ENCODE results near the gene VEGFC. TPM values are rescaled to one million over a fixed set of nuclear protein-coding genes. Genes with fewer than 3 reads are reported as not detected.
A peak's percentile ranks its signal among the peaks of the same experiment; 100 is the strongest.

The VEGFC gene
- total and polyA plus RNA-seq, 7 experiments from 2014 or later: not detected

DNA sequence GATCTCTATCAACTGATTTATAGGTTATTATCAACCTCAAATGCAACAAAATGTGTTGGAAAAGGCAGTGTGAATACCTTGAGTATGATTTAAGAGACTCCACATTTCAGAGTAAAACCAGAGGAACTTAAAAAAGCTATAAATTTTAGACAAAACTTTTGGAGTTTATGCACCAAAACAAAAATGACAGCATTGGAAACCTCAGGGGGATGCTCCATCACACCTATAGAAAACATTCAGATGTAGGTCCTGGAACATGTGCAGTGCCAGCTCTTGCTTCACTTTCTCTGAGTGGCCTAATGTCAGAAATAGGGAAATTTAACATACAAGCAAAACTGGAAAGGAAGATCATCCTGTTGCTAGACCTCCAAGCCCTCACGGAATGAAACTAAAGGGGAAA lies 5.8 kb upstream of the VEGFC start:
- intact Hi-C loops (cut with micrococcal nuclease): no loop called here

DNA sequence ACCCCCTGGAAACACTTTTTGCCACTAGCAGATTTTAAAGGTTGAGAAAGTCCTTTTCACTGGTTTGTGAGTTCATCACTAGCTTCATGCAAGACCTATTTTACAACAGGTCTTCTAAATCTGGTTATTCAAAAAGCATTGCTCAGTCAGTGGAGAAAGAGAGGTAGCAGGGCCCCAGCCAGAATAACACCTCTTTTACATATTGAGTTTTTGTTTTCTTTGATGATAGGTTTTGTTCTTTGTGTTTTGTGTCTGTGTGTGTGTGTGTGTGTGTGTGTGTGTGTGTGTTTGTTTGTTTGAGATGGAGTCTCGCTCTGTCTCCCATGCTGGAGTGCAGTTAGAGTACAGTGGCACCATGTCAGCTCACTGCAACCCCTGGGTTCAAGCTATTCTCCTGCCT lies 2.7 kb upstream of the VEGFC start:
- Histone ChIP-seq H3K4me1 (ENCODE audit: control insufficient read depth in 2 of 2, insufficient read depth in 2 of 2, low read length in 2 of 2) (no peaks in the 10 kb centered on the region), H3K4me3 (ENCODE audit: low read length) (no peak overlapping the region), H3K27me3 (ENCODE audit: control insufficient read depth in 2 of 2, insufficient read depth in 2 of 2, low read length in 2 of 2) (peaks cover 0 to 5% of the 10 kb centered on the region in 2 donors), H3K9me3 (ENCODE audit: control insufficient read depth in 2 of 3, low read length in 3 of 3) (no peaks in the 10 kb centered on the region), H3K36me3 (ENCODE audit: control insufficient read depth in 2 of 3, insufficient read depth in 3 of 3, low read length in 3 of 3) (no peaks in the 10 kb centered on the region), H3K27ac (ENCODE audit: low read depth, low read length) (no peak overlapping the region)
- Mint-ChIP-seq H3K27me3 (peaks cover 37 to 47% (median 44%) of the 10 kb centered on the region in 5 donors), H3K4me1 (peaks cover 0 to 20% (median 10%) of the 10 kb centered on the region in 7 donors), H3K27ac (no peak overlapping the region), H3K9me3 (peaks cover 0 to 12% (median 6%) of the 10 kb centered on the region in 11 donors), H3K36me3 (peaks cover 0 to 4% (median 0%) of the 10 kb centered on the region in 5 donors), H3K4me3 (no peak overlapping the region)
- ChIA-PET POLR2A (no interaction called here), CTCF (no interaction called here)
- ATAC-seq (no peak), DNase-seq (no peak)
- intact Hi-C loops (cut with micrococcal nuclease): no loop called here

More for the DNA sequence above, 5.8 kb upstream of the VEGFC start:
- Mint-ChIP-seq H3K4me1 (peaks cover 0 to 7% (median under 1%) of the 10 kb centered on the region in 7 donors), H3K27me3 (peaks cover 20 to 28% (median 22%) of the 10 kb centered on the region in 5 donors), H3K4me3 (no peak overlapping the region), H3K27ac (no peak overlapping the region), H3K9me3 (peaks cover 0 to 12% (median 4%) of the 10 kb centered on the region in 11 donors), H3K36me3 (peaks cover 0 to 4% (median 0%) of the 10 kb centered on the region in 5 donors)
- Histone ChIP-seq H3K9me3 (ENCODE audit: control insufficient read depth in 2 of 3, low read length in 3 of 3) (no peaks in the 10 kb centered on the region), H3K27me3 (ENCODE audit: control insufficient read depth in 2 of 2, insufficient read depth in 2 of 2, low read length in 2 of 2) (no peaks in the 10 kb centered on the region), H3K36me3 (ENCODE audit: control insufficient read depth in 2 of 3, insufficient read depth in 3 of 3, low read length in 3 of 3) (no peaks in the 10 kb centered on the region), H3K4me3 (ENCODE audit: low read length) (no peak overlapping the region), H3K27ac (ENCODE audit: low read depth, low read length) (no peak overlapping the region), H3K4me1 (ENCODE audit: control insufficient read depth in 2 of 2, insufficient read depth in 2 of 2, low read length in 2 of 2) (no peaks in the 10 kb centered on the region)
- DNase-seq (no peak), ATAC-seq (no peak)
- ChIA-PET CTCF (no interaction called here), POLR2A (no interaction called here)

DNA sequence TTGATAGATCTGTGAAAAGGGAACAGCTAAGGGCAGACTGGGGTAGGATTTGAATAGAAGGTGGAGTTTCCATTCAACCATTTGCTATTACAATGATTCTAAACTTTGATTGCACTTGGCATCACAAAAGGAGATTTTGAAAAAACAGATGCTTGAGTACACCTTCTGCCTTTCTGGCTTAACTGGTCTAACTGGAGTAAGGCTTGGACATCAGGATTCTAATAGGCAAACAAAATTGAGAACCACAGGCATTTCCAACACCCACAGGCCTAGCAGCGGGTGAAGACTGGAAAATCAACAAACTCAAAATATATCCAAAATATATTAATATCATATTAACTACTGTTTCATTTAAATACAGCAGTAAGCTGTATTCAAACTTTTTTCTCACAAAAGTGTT lies 1.9 kb upstream of the VEGFC start:
- Histone ChIP-seq H3K27me3 (ENCODE audit: control insufficient read depth in 2 of 2, insufficient read depth in 2 of 2, low read length in 2 of 2) (peaks cover 0 to 5% of the 10 kb centered on the region in 2 donors), H3K4me3 (ENCODE audit: low read length) (no peak overlapping the region), H3K9me3 (ENCODE audit: control insufficient read depth in 2 of 3, low read length in 3 of 3) (no peaks in the 10 kb centered on the region), H3K27ac (ENCODE audit: low read depth, low read length) (no peak overlapping the region), H3K4me1 (ENCODE audit: control insufficient read depth in 2 of 2, insufficient read depth in 2 of 2, low read length in 2 of 2) (no peaks in the 10 kb centered on the region), H3K36me3 (ENCODE audit: control insufficient read depth in 2 of 3, insufficient read depth in 3 of 3, low read length in 3 of 3) (no peaks in the 10 kb centered on the region)
- ATAC-seq: no peak
- Mint-ChIP-seq H3K9me3 (peaks cover 0 to 14% (median 6%) of the 10 kb centered on the region in 11 donors), H3K4me1 (peaks cover 0 to 20% (median 10%) of the 10 kb centered on the region in 7 donors), H3K4me3 (no peak overlapping the region), H3K36me3 (peaks cover 0 to 4% (median 0%) of the 10 kb centered on the region in 5 donors), H3K27ac (no peak overlapping the region), H3K27me3 (peaks cover 45 to 54% (median 48%) of the 10 kb centered on the region in 5 donors)
- intact Hi-C loops (cut with micrococcal nuclease): no loop called here
- DNase-seq: no peak
- ChIA-PET POLR2A (no interaction called here), CTCF (no interaction called here)

DNA sequence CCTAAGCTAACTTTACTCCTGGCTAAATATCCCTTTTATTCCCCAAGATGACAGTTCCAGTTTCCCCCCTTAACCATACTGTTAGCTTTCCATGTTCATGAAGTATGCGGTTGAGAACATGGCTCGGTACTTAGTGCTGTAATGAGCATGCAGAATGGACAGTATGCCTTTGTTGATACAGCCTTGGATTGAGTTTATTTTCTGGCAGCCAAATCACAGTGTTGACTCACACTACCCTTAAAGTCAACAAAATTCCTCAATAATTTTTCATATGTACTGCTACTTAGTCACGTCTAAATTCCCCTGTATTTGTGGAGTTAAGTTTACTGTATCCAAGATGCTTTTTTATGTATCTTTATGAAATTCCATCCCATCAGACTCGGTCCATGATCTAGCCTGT lies 1.4 kb upstream of the VEGFC start:
- H3K4me3 Mint-ChIP-seq: peak overlapping the region in 4 of 10 donors; percentile 50 to 73 (median 56)
- H3K36me3 Mint-ChIP-seq: peaks cover 0 to 4% (median 0%) of the 10 kb centered on the region in 5 donors
- Histone ChIP-seq H3K4me3 (ENCODE audit: low read length) (no peak overlapping the region), H3K36me3 (ENCODE audit: control insufficient read depth in 2 of 3, insufficient read depth in 3 of 3, low read length in 3 of 3) (no peaks in the 10 kb centered on the region), H3K4me1 (ENCODE audit: control insufficient read depth in 2 of 2, insufficient read depth in 2 of 2, low read length in 2 of 2) (no peaks in the 10 kb centered on the region), H3K27me3 (ENCODE audit: control insufficient read depth in 2 of 2, insufficient read depth in 2 of 2, low read length in 2 of 2) (peaks cover 0 to 5% of the 10 kb centered on the region in 2 donors), H3K9me3 (ENCODE audit: control insufficient read depth in 2 of 3, low read length in 3 of 3) (no peaks in the 10 kb centered on the region), H3K27ac (ENCODE audit: low read depth, low read length) (no peak overlapping the region)
- CTCF ChIA-PET: no interaction called here
- peaks cover 50 to 59% (median 53%) of the 10 kb centered on the region in 5 donors for H3K27me3 Mint-ChIP-seq
- DNase-seq: no peak
- no peak for ATAC-seq
- intact Hi-C loops (cut with micrococcal nuclease): no loop called here
- peaks cover 0 to 20% (median 10%) of the 10 kb centered on the region in 7 donors for H3K4me1 Mint-ChIP-seq
- H3K27ac Mint-ChIP-seq: no peak overlapping the region
- POLR2A ChIA-PET: no interaction called here
- peaks cover 0 to 14% (median 6%) of the 10 kb centered on the region in 11 donors for H3K9me3 Mint-ChIP-seq

DNA sequence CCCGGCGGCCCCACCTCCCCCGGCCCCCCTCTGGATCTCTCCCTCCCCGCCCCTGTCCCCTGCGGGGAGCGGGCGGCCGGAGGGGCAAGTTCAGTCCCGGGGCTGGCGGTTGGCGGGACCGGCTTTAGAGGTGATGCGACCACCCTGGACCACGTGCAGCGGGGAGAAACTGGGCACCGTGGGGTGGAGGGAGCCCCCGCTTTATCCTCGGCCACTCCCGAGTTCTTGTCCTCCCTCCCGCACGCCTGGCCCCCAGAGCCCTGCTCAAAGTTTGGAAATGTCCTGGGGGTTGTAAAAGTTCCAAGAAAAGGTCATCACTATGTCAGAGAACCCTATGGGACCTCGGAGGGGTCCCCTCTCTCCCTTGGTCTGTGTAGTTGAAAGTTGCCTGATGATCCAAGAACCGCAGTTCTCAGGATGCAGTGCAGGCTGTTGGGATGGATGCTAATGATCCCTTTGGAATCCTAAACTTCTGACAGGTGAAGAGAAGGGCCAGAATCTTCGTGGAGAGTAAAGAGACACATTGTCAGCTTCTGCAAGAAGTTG lies 411 bp upstream of the VEGFC start:
- H3K27me3 ChIP-seq (ENCODE audit: control insufficient read depth in 2 of 2, insufficient read depth in 2 of 2, low read length in 2 of 2): peaks cover 0 to 5% of the 10 kb centered on the region in 2 donors
- intact Hi-C loops (cut with micrococcal nuclease): no loop called here
- POLR2A ChIA-PET: no interaction called here
- peaks cover 50 to 64% (median 56%) of the 10 kb centered on the region in 5 donors for H3K27me3 Mint-ChIP-seq
- DNase-seq (no peak), ATAC-seq (peak; percentile 4)
- H3K27ac ChIP-seq (ENCODE audit: low read depth, low read length): no peak overlapping the region
- no peaks in the 10 kb centered on the region for H3K9me3 ChIP-seq (ENCODE audit: control insufficient read depth in 2 of 3, low read length in 3 of 3)
- H3K4me3 ChIP-seq (ENCODE audit: low read length): no peak overlapping the region
- H3K27ac Mint-ChIP-seq: no peak overlapping the region
- no peaks in the 10 kb centered on the region for H3K4me1 ChIP-seq (ENCODE audit: control insufficient read depth in 2 of 2, insufficient read depth in 2 of 2, low read length in 2 of 2)
- H3K36me3 ChIP-seq (ENCODE audit: control insufficient read depth in 2 of 3, insufficient read depth in 3 of 3, low read length in 3 of 3): no peaks in the 10 kb centered on the region
- peaks cover 0 to 20% (median 10%) of the 10 kb centered on the region in 7 donors for H3K4me1 Mint-ChIP-seq
- peak overlapping the region in 8 of 10 donors; percentile 50 to 73 (median 57) for H3K4me3 Mint-ChIP-seq
- H3K9me3 Mint-ChIP-seq: peaks cover 0 to 14% (median 5%) of the 10 kb centered on the region in 11 donors
- peaks cover 0 to 4% (median 0%) of the 10 kb centered on the region in 5 donors for H3K36me3 Mint-ChIP-seq
- CTCF ChIA-PET: no interaction called here

DNA sequence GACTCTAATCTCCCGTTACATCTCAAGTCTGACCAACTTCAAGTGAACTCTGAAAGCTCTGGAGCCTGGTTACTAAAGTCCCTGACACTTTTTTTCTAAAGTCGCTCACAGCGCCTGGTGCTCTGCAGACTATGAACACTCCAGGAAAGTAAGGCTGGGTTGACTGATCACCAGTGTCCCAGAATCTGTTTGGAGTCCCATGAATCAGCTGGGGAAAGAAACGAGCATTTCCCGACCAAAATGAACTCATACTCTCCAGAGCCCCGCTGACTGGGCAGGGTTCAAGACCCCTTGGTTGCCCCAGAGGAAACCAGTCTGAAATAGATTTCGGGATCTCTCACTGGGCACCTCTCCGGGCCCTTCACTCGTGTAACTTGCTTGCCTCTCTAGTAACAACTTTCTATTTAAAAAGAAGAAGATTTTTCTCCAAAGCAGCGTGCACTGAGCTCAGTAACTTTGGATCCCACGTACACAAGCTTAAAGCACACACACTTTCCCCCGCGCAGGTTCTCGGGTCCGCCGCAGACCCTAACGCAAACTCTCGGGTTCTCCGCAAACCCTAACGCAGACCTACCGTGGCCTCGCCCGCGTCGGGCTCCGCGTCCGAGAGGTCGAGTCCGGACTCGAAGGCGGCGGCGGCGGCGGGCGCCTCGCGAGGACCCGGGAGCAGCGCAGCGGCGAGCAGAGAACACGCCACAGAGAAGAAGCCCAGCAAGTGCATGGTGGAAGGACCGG lies 964 bp downstream of the VEGFC start:
- DNase-seq (peak in 1 of 9 donors; percentile 20), ATAC-seq (no peak)
- no peak overlapping the region for H3K4me3 ChIP-seq (ENCODE audit: low read length)
- H3K27ac ChIP-seq (ENCODE audit: low read depth, low read length): no peak overlapping the region
- no peaks in the 10 kb centered on the region for H3K4me1 ChIP-seq (ENCODE audit: control insufficient read depth in 2 of 2, insufficient read depth in 2 of 2, low read length in 2 of 2)
- POLR2A ChIA-PET: no interaction called here
- Mint-ChIP-seq H3K9me3 (peaks cover 0 to 14% (median 2%) of the 10 kb centered on the region in 11 donors), H3K36me3 (peaks cover 0 to 4% (median 0%) of the 10 kb centered on the region in 5 donors), H3K27ac (no peak overlapping the region), H3K4me3 (peak overlapping the region in 6 of 10 donors; percentile 32 to 57 (median 41)), H3K27me3 (peaks cover 50 to 62% (median 53%) of the 10 kb centered on the region in 5 donors), H3K4me1 (peaks cover 0 to 20% (median 10%) of the 10 kb centered on the region in 7 donors)
- intact Hi-C loops (cut with micrococcal nuclease): loop anchor here in 1 of 2 donors (2.0 kb wide), 1 partner anchor 415 kb away; no protein-coding TSS in a partner anchor
- peaks cover 0 to 5% of the 10 kb centered on the region in 2 donors for H3K27me3 ChIP-seq (ENCODE audit: control insufficient read depth in 2 of 2, insufficient read depth in 2 of 2, low read length in 2 of 2)
- CTCF ChIA-PET: no interaction called here
- H3K36me3 ChIP-seq (ENCODE audit: control insufficient read depth in 2 of 3, insufficient read depth in 3 of 3, low read length in 3 of 3): no peaks in the 10 kb centered on the region
- no peaks in the 10 kb centered on the region for H3K9me3 ChIP-seq (ENCODE audit: control insufficient read depth in 2 of 3, low read length in 3 of 3)
